PC-3 (cell line): ENCODE data around the gene RHEX. TPM values are rescaled to one million over a fixed set of nuclear protein-coding genes. Genes with fewer than 3 reads are reported as not detected.
"Not testable (repeated sequence)": the region's sequence is repeated elsewhere in the genome, so short reads cannot be mapped to it uniquely, and the experiment has no call there.

Source experiments
- ATAC-seq: fragments of 200-7000 bp; cut with Tn5 transposase; 2 replicates; pipeline ENCODE4 v1.9.1; 2020; ENCODE audit warnings: mild to moderate bottlenecking, moderate library complexity
- BruUV-seq: library from RNA; stranded (reverse); fragments of 400-500 nt; replicated peaks from 2 replicates; lab custom pipeline; 2021; lab: Mats Ljungman, UMichigan
- CTCF ChIA-PET: fragments of 300-600 bp; sonication (Branson Sonifier 250); formaldehyde crosslinking; loops from one replicate; lab custom pipeline; 2022; ENCODE audit warnings: antibody characterized with exemption; lab: Charles Lee
- POLR2A ChIA-PET: fragments of 300-600 bp; sonication (Branson Sonifier 250); formaldehyde crosslinking; loops from one replicate; lab custom pipeline; 2022; ENCODE audit warnings: antibody characterized with exemption; ENCODE audit not compliant: unreplicated experiment; lab: Charles Lee
- DNase-seq: peaks from one replicate; pipeline ENCODE4 v3.0.0-alpha.2; 2015
- H2AFZ ChIP-seq: fragments of 300-600 bp; sonication (generic); 2 replicates; pipeline ENCODE4 v1.6.0; 2016; ENCODE audit warnings: antibody characterized with exemption, low read length
- H3F3A ChIP-seq: fragments of 300-600 bp; sonication (generic); one replicate; pipeline ENCODE4 v1.6.0; 2017; ENCODE audit warnings: antibody characterized with exemption, low read length, control low read depth, mild to moderate bottlenecking; ENCODE audit not compliant: unreplicated experiment
- H3K27ac ChIP-seq: fragments of 300-600 bp; sonication (generic); 2 replicates; pipeline ENCODE4 v1.5.1; 2016; ENCODE audit warnings: mild to moderate bottlenecking, low read length
- H3K27me3 ChIP-seq: fragments of 300-600 bp; sonication (generic); 2 replicates; pipeline ENCODE4 v1.6.1; 2016; ENCODE audit warnings: low read length, mixed read lengths
- H3K36me3 ChIP-seq: fragments of 300-600 bp; sonication (generic); 2 replicates; pipeline ENCODE4 v1.6.1; 2016; ENCODE audit warnings: low read depth, mixed run types, low read length, mixed read lengths
- H3K4me1 ChIP-seq: fragments of 300-600 bp; sonication (generic); 2 replicates; pipeline ENCODE4 v1.5.1; 2016; ENCODE audit warnings: low read length; ENCODE audit not compliant: insufficient read depth
- H3K4me2 ChIP-seq: fragments of 300-600 bp; sonication (generic); 2 replicates; pipeline ENCODE4 v1.6.0; 2016; ENCODE audit warnings: low read length
- H3K4me3 ChIP-seq: fragments of 300-600 bp; sonication (generic); 2 replicates; pipeline ENCODE4 v1.5.1; 2016; ENCODE audit warnings: mild to moderate bottlenecking, low read length, mixed read lengths
- H3K79me2 ChIP-seq: fragments of 300-600 bp; sonication (generic); 2 replicates; pipeline ENCODE4 v1.6.1; 2017; ENCODE audit warnings: low read length, mixed read lengths
- H3K9ac ChIP-seq: fragments of 300-600 bp; sonication (generic); 2 replicates; pipeline ENCODE4 v1.6.0; 2016; ENCODE audit warnings: mild to moderate bottlenecking, low read length
- H3K9me2 ChIP-seq: fragments of 300-600 bp; sonication (generic); replicated peaks from 2 replicates; pipeline ENCODE4 v1.6.1; 2016; ENCODE audit warnings: mixed run types, low read length, mixed read lengths
- H3K9me3 ChIP-seq: fragments of 300-600 bp; sonication (generic); 2 replicates; pipeline ENCODE4 v1.6.1; 2016; ENCODE audit warnings: low read length, mixed read lengths
- H4K20me1 ChIP-seq: fragments of 300-600 bp; sonication (generic); 2 replicates; pipeline ENCODE4 v1.6.1; 2016; ENCODE audit warnings: low read length, mixed read lengths
- CTCF ChIP-seq: fragments of 300-600 bp; sonication (generic); conservative IDR thresholded peaks from 2 replicates; pipeline ENCODE4 v1.5.1; 2017; ENCODE audit warnings: antibody characterized with exemption, low read depth, mild to moderate bottlenecking, low read length
- EZH2 ChIP-seq: fragments of 300-600 bp; sonication (generic); IDR thresholded peaks from one replicate; pipeline ENCODE4 v1.6.1; 2017; ENCODE audit warnings: antibody characterized with exemption, mild to moderate bottlenecking, low read length; ENCODE audit not compliant: unreplicated experiment
- EZH2phosphoT487 ChIP-seq: fragments of 300-600 bp; sonication (generic); IDR thresholded peaks from 2 replicates; pipeline ENCODE4 v1.6.1; 2018; ENCODE audit warnings: mild to moderate bottlenecking, antibody characterized with exemption, low read length, borderline replicate concordance
- intact Hi-C: fragments of 100-400 bp; cut with micrococcal nuclease; formaldehyde crosslinking; loops from 2 replicates; pipeline ENCODE4 v1.9.0; 2023
- total RNA-seq: library from RNA; depleted of rRNA; stranded (reverse); fragments of >200 nt; gene quantifications from 2 replicates; pipeline ENCODE4 v1.2.3, GENCODE V29; 2014

RHEX gene
- total RNA-seq, 1 experiment from 2014 or later: not detected

- H3K79me2 ChIP-seq: no peaks in the 10 kb centered on the region
- H3K27ac ChIP-seq: no peak overlapping the region
- no peaks in the 10 kb centered on the region for H3K9me2 ChIP-seq
- no peaks in the 10 kb centered on the region for H4K20me1 ChIP-seq
- H3K27me3 ChIP-seq: peaks cover 20% of the 10 kb centered on the region
- no peak overlapping the region for H3K4me2 ChIP-seq
- no peaks in the 10 kb centered on the region for H3F3A ChIP-seq
- ChIA-PET CTCF (no interaction called here), POLR2A (no interaction called here)
- H3K9me3 ChIP-seq: no peaks in the 10 kb centered on the region
- H2AFZ ChIP-seq: no peak overlapping the region
- no peaks in the 10 kb centered on the region for H3K36me3 ChIP-seq
- H3K9ac ChIP-seq: no peak overlapping the region
- DNase-seq: no peak
- no TSS peak for BruUV-seq
- no peaks in the 10 kb centered on the region for H3K4me1 ChIP-seq
- TF ChIP-seq EZH2phosphoT487 (no peak), CTCF (no peak), EZH2 (no peak)
- ATAC-seq: no peak
- intact Hi-C loops: no loop called here
- no peak overlapping the region for H3K4me3 ChIP-seq
Observed at GRCh38 chr1:206059355-206059915, 6.5 kb downstream of the RHEX start.

GRCh38 chr1:206060844-206061243 is 7.9 kb downstream of the RHEX start:
- Histone ChIP-seq H4K20me1 (no peaks in the 10 kb centered on the region), H3K36me3 (no peaks in the 10 kb centered on the region), H3K27ac (no peak overlapping the region), H3K9ac (no peak overlapping the region), H3K4me1 (no peaks in the 10 kb centered on the region), H3F3A (no peaks in the 10 kb centered on the region), H3K9me2 (no peaks in the 10 kb centered on the region), H3K4me3 (no peak overlapping the region), H3K4me2 (no peak overlapping the region), H3K79me2 (no peaks in the 10 kb centered on the region), H3K9me3 (no peaks in the 10 kb centered on the region), H3K27me3 (peaks cover 16% of the 10 kb centered on the region), H2AFZ (no peak overlapping the region)
- no peak for TF ChIP-seq CTCF
- TF ChIP-seq EZH2: no peak
- no peak for TF ChIP-seq EZH2phosphoT487
- POLR2A ChIA-PET: no interaction called here
- CTCF ChIA-PET: no interaction called here
- ATAC-seq: no peak
- intact Hi-C loops: no loop called here
- BruUV-seq: no TSS peak
- DNase-seq: no peak

- no TSS peak for BruUV-seq
- Histone ChIP-seq H3K9me3 (no peaks in the 10 kb centered on the region), H4K20me1 (no peaks in the 10 kb centered on the region), H3K4me2 (no peak overlapping the region), H3F3A (no peaks in the 10 kb centered on the region), H3K9ac (no peak overlapping the region), H3K27ac (no peak overlapping the region), H3K4me3 (no peak overlapping the region), H2AFZ (no peak overlapping the region), H3K36me3 (no peaks in the 10 kb centered on the region), H3K9me2 (no peaks in the 10 kb centered on the region), H3K4me1 (no peaks in the 10 kb centered on the region), H3K79me2 (no peaks in the 10 kb centered on the region), H3K27me3 (peaks cover 13% of the 10 kb centered on the region)
- intact Hi-C loops: no loop called here
- ATAC-seq (no peak), DNase-seq (no peak)
- no peak for TF ChIP-seq EZH2
- no peak for TF ChIP-seq CTCF
- TF ChIP-seq EZH2phosphoT487: no peak
- CTCF ChIA-PET: no interaction called here
- POLR2A ChIA-PET: no interaction called here
Observed at GRCh38 chr1:206062464-206062863, 9.5 kb downstream of the RHEX start.

- H3K9me2 ChIP-seq, DNase-seq, H4K20me1 ChIP-seq, H3K79me2 ChIP-seq, CTCF ChIA-PET, H3K36me3 ChIP-seq, H3K9me3 ChIP-seq, H2AFZ ChIP-seq, H3K9ac ChIP-seq, H3K27ac ChIP-seq, H3K4me3 ChIP-seq, POLR2A ChIA-PET, H3F3A ChIP-seq, intact Hi-C loops, H3K4me2 ChIP-seq, BruUV-seq, ATAC-seq, H3K4me1 ChIP-seq: not testable (repeated sequence)
- H3K27me3 ChIP-seq: peaks cover 26% of the 10 kb centered on the region
Observed at GRCh38 chr1:206064001-206064400, 11.0 kb downstream of the RHEX start.
